ENCODE results near the gene MYH7.

GRCh38 chr14:23418021-23418420 is 17.4 kb downstream of the MYH7 start:
- TF ChIP-seq ZFP37 (tag by site-specific recombination; IDR thresholded peaks at IDR 0.05) (no peak), CTCF (tag by site-specific recombination; IDR thresholded peaks at IDR 0.05) (no peak), ZNF274 (IDR thresholded peaks at IDR 0.05; ENCODE audit: low read length) (no peak), ZNF274 (tag by site-specific recombination; IDR thresholded peaks at IDR 0.05; ENCODE audit: borderline replicate concordance) (no peak), ZSCAN5A (tag by site-specific recombination; IDR thresholded peaks at IDR 0.05) (no peak), ZNF138 (tag by site-specific recombination; IDR thresholded peaks at IDR 0.05; ENCODE audit: borderline replicate concordance) (no peak), ZBTB11 (tag by site-specific recombination; conservative IDR thresholded peaks at IDR 0.05; ENCODE audit: low read depth) (no peak), ZNF280C (tag by site-specific recombination; IDR thresholded peaks at IDR 0.05) (no peak), ZNF211 (tag by site-specific recombination; IDR thresholded peaks at IDR 0.05; ENCODE audit: low read depth) (no peak), ZNF398 (tag by site-specific recombination; IDR thresholded peaks at IDR 0.05) (no peak), PBX3 (CRISPR knock-in tag; IDR thresholded peaks at IDR 0.05) (no peak)

All from HEK293 (cell line).